Parathyroid adenoma (tissue), 2 donors: Measurements from ENCODE around the gene TP53TG5.

Experiments used
- H2AFZ ChIP-seq: fragments of 300-600 bp; sonication (generic); one replicate; pipeline ENCODE4 v1.7.0; 2017; ENCODE audit warnings: antibody characterized with exemption, mild to moderate bottlenecking
- H3K27ac ChIP-seq: fragments of 300-600 bp; sonication (generic); one replicate; pipeline ENCODE4 v1.7.0; 2017
- H3K27me3 ChIP-seq: fragments of 300-600 bp; sonication (generic); one replicate; pipeline ENCODE4 v1.7.0; 2017; ENCODE audit warnings: low read length; ENCODE audit not compliant: control insufficient read depth, insufficient read depth
- H3K36me3 ChIP-seq: fragments of 300-600 bp; sonication (generic); one replicate; pipeline ENCODE4 v1.7.0; 2017; ENCODE audit warnings: low read length; ENCODE audit not compliant: control insufficient read depth, insufficient read depth
- H3K4me1 ChIP-seq: fragments of 300-600 bp; sonication (generic); one replicate; pipeline ENCODE4 v1.7.0; 2017; ENCODE audit warnings: control low read depth
- H3K4me2 ChIP-seq: fragments of 300-600 bp; sonication (generic); one replicate; pipeline ENCODE4 v1.7.0; 2017; ENCODE audit warnings: low read length
- H3K4me3 ChIP-seq: fragments of 300-600 bp; sonication (generic); one replicate; pipeline ENCODE4 v1.7.0; 2017; ENCODE audit warnings: low read depth, low read length
- H3K79me2 ChIP-seq: fragments of 300-600 bp; sonication (generic); one replicate; pipeline ENCODE4 v1.7.0; 2017; ENCODE audit warnings: control low read depth
- H3K9ac ChIP-seq: fragments of 300-600 bp; sonication (generic); one replicate; pipeline ENCODE4 v1.7.0; 2017; ENCODE audit warnings: mild to moderate bottlenecking
- H3K9me3 ChIP-seq: fragments of 300-600 bp; sonication (generic); one replicate; pipeline ENCODE4 v1.7.0; 2017; ENCODE audit warnings: low read length; ENCODE audit not compliant: control insufficient read depth
- CTCF ChIP-seq: fragments of 300-600 bp; sonication (generic); IDR thresholded peaks from one replicate; pipeline ENCODE4 v1.7.0; 2017; ENCODE audit warnings: antibody characterized with exemption, mild to moderate bottlenecking
- donor health status: primary hyperparathyroidism.

TP53TG5 gene

GRCh38 chr20:45372241-45372640, 5.9 kb downstream of the TP53TG5 start:
- Histone ChIP-seq H2AFZ (no peak overlapping the region), H3K4me2 (no peak overlapping the region), H3K36me3 (no peaks in the 10 kb centered on the region), H3K27me3 (no peaks in the 10 kb centered on the region), H3K9ac (no peak overlapping the region), H3K9me3 (no peaks in the 10 kb centered on the region), H3K4me1 (peaks cover 4% of the 10 kb centered on the region), H3K79me2 (peaks cover 10% of the 10 kb centered on the region), H3K4me3 (no peak overlapping the region), H3K27ac (no peak overlapping the region)
- no peak for TF ChIP-seq CTCF

- no peak overlapping the region for H3K4me2 ChIP-seq
- peaks cover 10% of the 10 kb centered on the region for H3K79me2 ChIP-seq
- no peak overlapping the region for H3K9ac ChIP-seq
- no peak overlapping the region for H3K4me3 ChIP-seq
- H3K27ac ChIP-seq = no peak overlapping the region
- H3K4me1 ChIP-seq = no peaks in the 10 kb centered on the region
- H3K36me3 ChIP-seq = no peaks in the 10 kb centered on the region
- no peaks in the 10 kb centered on the region for H3K27me3 ChIP-seq
- no peaks in the 10 kb centered on the region for H3K9me3 ChIP-seq
- no peak overlapping the region for H2AFZ ChIP-seq
- TF ChIP-seq CTCF = no peak
Measured at GRCh38 chr20:45370571-45371160, 7.5 kb downstream of the TP53TG5 start.

DNA sequence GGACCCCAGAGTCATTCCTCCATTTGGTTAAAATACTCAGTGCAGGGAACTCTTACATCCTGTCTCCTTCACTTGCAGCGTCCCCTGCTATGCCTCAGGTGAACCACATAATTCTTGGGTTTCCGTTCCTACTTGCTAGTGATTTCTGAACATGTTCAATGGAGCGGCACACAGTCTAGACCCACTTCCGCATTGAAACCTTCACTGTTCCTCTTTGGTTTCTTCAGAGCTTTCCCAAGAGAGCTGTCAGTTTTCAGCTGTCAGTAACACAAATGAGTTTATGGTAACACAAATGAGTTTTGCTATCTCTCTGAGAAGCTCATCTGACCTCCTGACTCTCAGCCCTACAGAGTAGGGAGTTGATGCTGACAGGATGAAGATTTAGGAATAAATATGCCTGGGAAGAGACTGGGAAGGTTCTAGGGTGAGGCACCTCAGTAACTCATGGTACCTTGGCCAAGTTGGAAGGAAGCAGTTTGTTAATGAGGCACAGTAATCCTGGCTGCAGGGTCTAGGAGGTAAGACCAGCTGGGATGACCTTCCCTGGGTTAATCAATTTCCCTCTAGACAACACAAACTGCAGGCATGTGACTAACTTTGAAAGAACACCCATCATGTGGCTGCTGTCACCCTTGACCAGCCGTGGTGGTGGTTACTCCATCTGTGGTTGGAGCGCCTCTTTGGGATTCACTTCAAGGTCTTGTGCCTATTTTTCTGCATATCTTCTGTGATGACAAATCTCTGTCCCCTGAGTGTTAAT, 9.7 kb downstream of the TP53TG5 start:
- no peak overlapping the region for H3K27ac ChIP-seq
- H3K36me3 ChIP-seq = no peaks in the 10 kb centered on the region
- H3K79me2 ChIP-seq = peaks cover 11% of the 10 kb centered on the region
- no peak for TF ChIP-seq CTCF
- no peak overlapping the region for H3K4me3 ChIP-seq
- no peak overlapping the region for H2AFZ ChIP-seq
- peaks cover 4% of the 10 kb centered on the region for H3K4me1 ChIP-seq
- no peaks in the 10 kb centered on the region for H3K27me3 ChIP-seq
- no peak overlapping the region for H3K9ac ChIP-seq
- no peaks in the 10 kb centered on the region for H3K9me3 ChIP-seq
- no peak overlapping the region for H3K4me2 ChIP-seq

- no peaks in the 10 kb centered on the region for H3K9me3 ChIP-seq
- no peaks in the 10 kb centered on the region for H3K36me3 ChIP-seq
- no peak overlapping the region for H3K4me2 ChIP-seq
- H3K4me3 ChIP-seq = no peak overlapping the region
- no peak overlapping the region for H3K9ac ChIP-seq
- no peak overlapping the region for H2AFZ ChIP-seq
- peaks cover 7% of the 10 kb centered on the region for H3K79me2 ChIP-seq
- H3K27me3 ChIP-seq = no peaks in the 10 kb centered on the region
- peaks cover 4% of the 10 kb centered on the region for H3K4me1 ChIP-seq
- no peak for TF ChIP-seq CTCF
- H3K27ac ChIP-seq = no peak overlapping the region
Measured at GRCh38 chr20:45367126-45367525, 11.0 kb downstream of the TP53TG5 start.

GRCh38 chr20:45366631-45367030, 11.5 kb downstream of the TP53TG5 start:
- no peak overlapping the region for H3K9ac ChIP-seq
- no peaks in the 10 kb centered on the region for H3K27me3 ChIP-seq
- H2AFZ ChIP-seq = no peak overlapping the region
- H3K4me3 ChIP-seq = no peak overlapping the region
- no peaks in the 10 kb centered on the region for H3K36me3 ChIP-seq
- H3K27ac ChIP-seq = no peak overlapping the region
- peaks cover 7% of the 10 kb centered on the region for H3K79me2 ChIP-seq
- TF ChIP-seq CTCF = no peak
- H3K4me1 ChIP-seq = peaks cover 4% of the 10 kb centered on the region
- no peaks in the 10 kb centered on the region for H3K9me3 ChIP-seq
- H3K4me2 ChIP-seq = no peak overlapping the region
